SK-N-SH treated with all-trans-retinoic acid at 6 μM for 48 hours (cell line): ENCODE measurements around the gene GPHA2.

Experiments
- ATAC-seq: fragments of 200-7000 bp; cut with Tn5 transposase; 3 replicates; pipeline ENCODE4 v1.9.1; 2020; ENCODE audit warnings: mild to moderate bottlenecking, moderate library complexity
- ARNTL ChIP-seq: fragments of 450-650 bp; formaldehyde crosslinking; IDR thresholded peaks from 2 replicates; pipeline ENCODE4 v1.5.0; 2020; ENCODE audit warnings: low read depth, mild to moderate bottlenecking, moderate library complexity, borderline replicate concordance
- BACH2 ChIP-seq: fragments of 250-450 bp; sonication (Bioruptor Pico); IDR thresholded peaks from 2 replicates; pipeline ENCODE4 v1.9.0; 2021; ENCODE audit warnings: mild to moderate bottlenecking, borderline replicate concordance
- CREB5 ChIP-seq: fragments of 250-450 bp; sonication (Bioruptor Pico); IDR thresholded peaks from 2 replicates; pipeline ENCODE4 v1.5.1; 2020; ENCODE audit warnings: low read depth, mild to moderate bottlenecking, moderate library complexity
- CSRNP3 ChIP-seq: fragments of 250-450 bp; sonication (Bioruptor Pico); IDR thresholded peaks from 2 replicates; pipeline ENCODE4 v1.5.1; 2021; ENCODE audit warnings: mild to moderate bottlenecking, moderate library complexity
- GLIS3 ChIP-seq: fragments of 250-450 bp; sonication (Bioruptor Pico); IDR thresholded peaks from 2 replicates; pipeline ENCODE4 v1.5.0; 2020; ENCODE audit warnings: mild to moderate bottlenecking, moderate library complexity
- ISL1 ChIP-seq: fragments of 250-450 bp; sonication (Bioruptor Pico); IDR thresholded peaks from 2 replicates; pipeline ENCODE4 v2.1.2; 2022; ENCODE audit warnings: mild to moderate bottlenecking, moderate library complexity
- PATZ1 ChIP-seq: fragments of 250-450 bp; sonication (Bioruptor Pico); IDR thresholded peaks from 2 replicates; pipeline ENCODE4 v1.8.0; 2020; ENCODE audit warnings: mild to moderate bottlenecking, moderate library complexity, borderline replicate concordance
- POU6F1 ChIP-seq: fragments of 250-450 bp; sonication (Bioruptor Pico); IDR thresholded peaks from 2 replicates; pipeline ENCODE4 v1.8.0; 2021; ENCODE audit warnings: low read depth, mild to moderate bottlenecking, moderate library complexity, borderline replicate concordance
- PPARA ChIP-seq: fragments of 250-450 bp; sonication (Bioruptor Pico); IDR thresholded peaks from 2 replicates; pipeline ENCODE4 v1.5.0; 2020; ENCODE audit warnings: mild to moderate bottlenecking, borderline replicate concordance
- RARB ChIP-seq: fragments of 250-450 bp; sonication (Bioruptor Pico); IDR thresholded peaks from 2 replicates; pipeline ENCODE4 v1.8.0; 2021; ENCODE audit warnings: mild to moderate bottlenecking, moderate library complexity
- SNAI2 ChIP-seq: fragments of 250-450 bp; sonication (Bioruptor Pico); IDR thresholded peaks from 2 replicates; pipeline ENCODE4 v1.5.0; 2020; ENCODE audit warnings: mild to moderate bottlenecking, moderate library complexity
- TOX ChIP-seq: fragments of 250-450 bp; sonication (Bioruptor Pico); IDR thresholded peaks from 2 replicates; pipeline ENCODE4 v1.8.0; 2021; ENCODE audit warnings: mild to moderate bottlenecking, moderate library complexity, borderline replicate concordance
- ZC3H10 ChIP-seq: fragments of 250-450 bp; sonication (Bioruptor Pico); IDR thresholded peaks from 2 replicates; pipeline ENCODE4 v1.5.1; 2021; ENCODE audit warnings: mild to moderate bottlenecking, moderate library complexity
- ZFP3 ChIP-seq: fragments of 250-450 bp; sonication (Bioruptor Pico); IDR thresholded peaks from 2 replicates; pipeline ENCODE4 v1.5.0; 2020; ENCODE audit warnings: mild to moderate bottlenecking, moderate library complexity
- ZNF565 ChIP-seq: fragments of 450-650 bp; formaldehyde crosslinking; conservative IDR thresholded peaks from 2 replicates; pipeline ENCODE4 v1.5.0; 2020; ENCODE audit warnings: low read depth, mild to moderate bottlenecking, moderate library complexity
- ZNF70 ChIP-seq: fragments of 450-650 bp; formaldehyde crosslinking; IDR thresholded peaks from 2 replicates; pipeline ENCODE4 v1.5.0; 2020; ENCODE audit warnings: mild to moderate bottlenecking, moderate library complexity
- ZNF8 ChIP-seq: fragments of 450-650 bp; formaldehyde crosslinking; IDR thresholded peaks from 2 replicates; pipeline ENCODE4 v1.5.0; 2020; ENCODE audit warnings: mild to moderate bottlenecking, moderate library complexity
- TF ChIP-seq, protein P1 (sequence below): fragments of 250-450 bp; sonication (Bioruptor Pico); IDR thresholded peaks from 2 replicates; pipeline ENCODE4 v1.5.0; 2020; ENCODE audit warnings: mild to moderate bottlenecking, moderate library complexity

The GPHA2 gene

DNA sequence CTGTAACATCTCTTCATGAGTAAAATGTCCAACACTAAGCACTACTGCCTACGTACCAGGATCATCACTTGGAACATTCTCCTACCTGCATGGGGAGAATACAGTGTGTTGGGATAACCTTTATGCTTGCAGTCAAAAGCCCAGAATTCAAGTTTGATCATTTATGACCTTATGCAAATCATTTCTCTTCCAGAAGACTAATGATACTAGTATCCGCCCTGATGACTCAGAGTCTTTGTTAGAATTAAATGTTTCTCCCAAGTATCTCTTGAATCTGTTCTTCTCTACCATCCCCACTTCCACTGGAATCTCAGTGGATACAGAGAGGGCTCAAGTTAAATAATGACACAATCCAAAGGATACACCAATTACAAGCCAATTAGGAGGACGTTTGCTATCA lies 23.8 kb upstream of the GPHA2 start:
- ATAC-seq = no peak
- no peak for TF ChIP-seq PPARA (CRISPR knock-in tag)
- TF ChIP-seq ISL1 = 0 out of 2 replicates have a peak, but pooled peaks have one; percentile 16
- TF ChIP-seq ZNF8 (CRISPR knock-in tag) = no peak
- TF ChIP-seq BACH2 (CRISPR knock-in tag) = no peak
- TF ChIP-seq PATZ1 = no peak
- TF ChIP-seq CREB5 (CRISPR knock-in tag) = no peak
- no peak for TF ChIP-seq SNAI2 (CRISPR knock-in tag)
- no peak for TF ChIP-seq ZNF565 (CRISPR knock-in tag)

- no peak for TF ChIP-seq ZC3H10 (CRISPR knock-in tag)
- no peak for TF ChIP-seq POU6F1 (CRISPR knock-in tag)
- no peak for TF ChIP-seq ZFP3 (CRISPR knock-in tag)
- no peak for ATAC-seq
These were observed 18.5 kb upstream of the GPHA2 start for GRCh38 chr11:64954201-64954600.

- no peak for ATAC-seq
- no peak for TF ChIP-seq CSRNP3 (CRISPR knock-in tag)
- TF ChIP-seq GLIS3 (CRISPR knock-in tag) = no peak
- no peak for TF ChIP-seq ZNF70 (CRISPR knock-in tag)
- no peak for TF ChIP-seq RARB (CRISPR knock-in tag)
- TF ChIP-seq ZC3H10 (CRISPR knock-in tag) = no peak
- no peak for TF ChIP-seq POU6F1 (CRISPR knock-in tag)
- TF ChIP-seq ZNF565 (CRISPR knock-in tag) = no peak
- TF ChIP-seq, protein P1, sequence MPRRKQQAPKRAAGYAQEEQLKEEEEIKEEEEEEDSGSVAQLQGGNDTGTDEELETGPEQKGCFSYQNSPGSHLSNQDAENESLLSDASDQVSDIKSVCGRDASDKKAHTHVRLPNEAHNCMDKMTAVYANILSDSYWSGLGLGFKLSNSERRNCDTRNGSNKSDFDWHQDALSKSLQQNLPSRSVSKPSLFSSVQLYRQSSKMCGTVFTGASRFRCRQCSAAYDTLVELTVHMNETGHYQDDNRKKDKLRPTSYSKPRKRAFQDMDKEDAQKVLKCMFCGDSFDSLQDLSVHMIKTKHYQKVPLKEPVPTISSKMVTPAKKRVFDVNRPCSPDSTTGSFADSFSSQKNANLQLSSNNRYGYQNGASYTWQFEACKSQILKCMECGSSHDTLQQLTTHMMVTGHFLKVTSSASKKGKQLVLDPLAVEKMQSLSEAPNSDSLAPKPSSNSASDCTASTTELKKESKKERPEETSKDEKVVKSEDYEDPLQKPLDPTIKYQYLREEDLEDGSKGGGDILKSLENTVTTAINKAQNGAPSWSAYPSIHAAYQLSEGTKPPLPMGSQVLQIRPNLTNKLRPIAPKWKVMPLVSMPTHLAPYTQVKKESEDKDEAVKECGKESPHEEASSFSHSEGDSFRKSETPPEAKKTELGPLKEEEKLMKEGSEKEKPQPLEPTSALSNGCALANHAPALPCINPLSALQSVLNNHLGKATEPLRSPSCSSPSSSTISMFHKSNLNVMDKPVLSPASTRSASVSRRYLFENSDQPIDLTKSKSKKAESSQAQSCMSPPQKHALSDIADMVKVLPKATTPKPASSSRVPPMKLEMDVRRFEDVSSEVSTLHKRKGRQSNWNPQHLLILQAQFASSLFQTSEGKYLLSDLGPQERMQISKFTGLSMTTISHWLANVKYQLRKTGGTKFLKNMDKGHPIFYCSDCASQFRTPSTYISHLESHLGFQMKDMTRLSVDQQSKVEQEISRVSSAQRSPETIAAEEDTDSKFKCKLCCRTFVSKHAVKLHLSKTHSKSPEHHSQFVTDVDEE (CRISPR knock-in tag) = no peak
- no peak for TF ChIP-seq TOX (CRISPR knock-in tag)
- TF ChIP-seq PPARA (CRISPR knock-in tag) = no peak
- no peak for TF ChIP-seq ARNTL (CRISPR knock-in tag)
- TF ChIP-seq ZFP3 (CRISPR knock-in tag) = no peak
- TF ChIP-seq PATZ1 = no peak
These were observed 15.8 kb upstream of the GPHA2 start for GRCh38 chr11:64951529-64951928.
